HG03045 (cell line): ENCODE data around the gene SLC6A3.
"Not testable (repeated sequence)": the region's sequence is repeated elsewhere in the genome, so short reads cannot be mapped to it uniquely, and the experiment has no call there.

ENCODE experiments used
- ATAC-seq: cut with Tn5 transposase; IDR thresholded peaks from one replicate; pipeline ENCODE4 v1.9.1; 2021; ENCODE audit warnings: mild to moderate bottlenecking, moderate library complexity; ENCODE audit not compliant: unreplicated experiment

Gene SLC6A3

DNA sequence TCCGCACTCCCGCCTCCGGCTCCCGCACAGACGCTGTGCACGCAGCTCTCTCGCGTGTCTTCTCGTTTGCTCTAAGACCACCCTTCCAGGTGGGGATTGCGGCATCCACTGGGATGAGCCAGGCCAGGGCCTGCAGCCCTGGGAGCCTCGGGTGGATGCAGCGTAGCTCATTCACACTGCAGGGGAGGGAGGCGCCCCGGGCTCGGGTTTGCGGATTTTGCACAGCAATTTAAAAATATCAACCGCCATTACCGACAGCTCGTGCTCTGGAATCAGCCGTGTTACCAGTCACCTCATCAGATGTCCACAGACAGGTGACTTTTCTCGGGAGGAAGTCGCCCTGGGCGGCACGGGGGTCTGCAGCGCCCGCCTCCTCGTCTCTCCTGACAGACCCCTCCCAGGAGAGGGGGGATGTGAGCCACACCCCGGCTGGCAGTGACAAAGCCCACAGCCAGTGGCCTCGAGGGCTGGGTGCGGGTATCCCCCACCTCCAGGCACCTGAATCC is 20.8 kb upstream of the SLC6A3 start:
- ATAC-seq: no peak

DNA sequence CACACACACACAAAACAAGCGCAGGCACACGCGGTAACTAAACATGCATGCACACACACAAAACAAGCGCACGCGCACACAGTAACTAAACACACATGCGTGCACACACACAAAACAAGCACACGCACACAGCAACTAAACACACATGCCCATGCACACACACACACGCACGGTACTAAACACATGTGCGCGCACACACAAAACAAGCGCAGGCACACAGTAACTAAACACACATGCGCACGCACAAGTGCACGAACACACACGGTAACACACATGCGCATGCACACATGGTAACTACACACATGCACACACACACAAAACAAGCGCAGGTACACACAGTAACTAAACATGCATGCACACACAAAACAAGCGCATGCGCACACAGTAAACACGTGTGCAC is 19.9 kb upstream of the SLC6A3 start:
- no peak for ATAC-seq

DNA sequence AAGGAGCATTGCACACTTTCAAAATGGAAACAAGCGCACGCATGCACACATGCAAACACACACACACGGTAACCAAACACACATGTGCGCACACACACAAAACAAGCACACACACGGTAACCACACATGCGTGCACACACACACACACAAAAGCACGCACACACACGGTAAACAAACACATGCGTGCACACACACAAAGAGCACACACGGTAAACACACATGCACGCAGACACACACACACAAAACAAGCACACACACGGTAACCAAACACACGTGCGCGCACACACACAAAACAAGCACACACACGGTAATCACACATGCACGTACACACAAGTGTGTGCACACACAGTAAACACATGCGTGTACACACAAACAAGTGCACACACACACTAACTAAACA is 19.3 kb upstream of the SLC6A3 start:
- no peak for ATAC-seq

DNA sequence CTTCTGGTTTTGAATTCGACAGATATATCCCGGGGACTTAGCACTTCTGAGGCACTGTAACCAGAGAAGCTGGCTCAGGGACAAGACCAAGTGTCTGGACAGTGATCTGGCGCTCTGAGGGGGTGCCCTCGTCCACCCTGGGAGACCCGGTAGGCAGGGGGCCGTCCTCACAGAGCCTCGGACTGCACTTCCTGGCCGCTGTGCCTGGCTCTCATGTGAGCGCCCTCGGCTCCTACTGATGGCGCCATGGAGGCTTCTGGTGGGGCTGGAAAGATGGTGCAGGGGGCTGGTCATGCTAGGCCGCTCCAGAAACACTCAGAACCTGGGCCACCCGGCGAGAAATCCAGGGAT is 18.8 kb upstream of the SLC6A3 start:
- no peak for ATAC-seq

DNA sequence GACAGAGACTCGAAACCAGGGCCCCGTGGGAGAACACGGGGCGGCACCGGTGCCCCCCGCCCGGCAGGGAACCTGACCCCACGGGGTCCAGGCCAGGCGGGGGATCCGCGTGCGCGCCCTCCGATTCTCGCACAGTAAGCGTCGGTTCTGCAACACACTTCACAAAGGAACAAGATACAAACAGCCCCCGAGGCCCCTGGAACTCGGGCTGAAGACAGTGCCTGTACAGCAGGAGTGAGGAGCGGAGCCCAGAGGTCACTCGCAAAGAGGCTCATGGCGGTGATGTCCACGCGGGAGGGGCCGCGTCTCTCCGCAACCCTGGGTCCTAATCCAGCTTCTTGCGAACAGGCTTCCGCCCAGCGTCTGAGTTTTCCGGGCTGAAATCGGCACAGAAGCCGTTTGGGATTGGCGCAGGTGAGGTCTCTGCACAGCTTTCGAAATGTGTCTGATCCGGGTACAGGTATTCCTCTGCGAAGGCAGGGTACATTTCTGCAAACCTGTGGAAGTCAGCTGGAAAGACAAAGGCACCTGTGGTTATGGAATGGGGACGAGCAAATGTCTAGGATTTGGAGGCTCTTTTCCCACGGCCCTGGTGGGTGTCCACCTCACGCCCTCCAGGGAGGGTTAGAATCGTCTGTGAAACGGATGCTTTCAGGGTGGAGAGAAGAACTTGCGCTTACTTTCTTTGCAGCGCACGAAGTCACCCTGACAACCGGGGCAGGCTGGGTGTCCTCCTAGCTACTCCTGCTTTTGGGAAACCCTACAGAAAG is 18.3 kb upstream of the SLC6A3 start:
- no peak for ATAC-seq

DNA sequence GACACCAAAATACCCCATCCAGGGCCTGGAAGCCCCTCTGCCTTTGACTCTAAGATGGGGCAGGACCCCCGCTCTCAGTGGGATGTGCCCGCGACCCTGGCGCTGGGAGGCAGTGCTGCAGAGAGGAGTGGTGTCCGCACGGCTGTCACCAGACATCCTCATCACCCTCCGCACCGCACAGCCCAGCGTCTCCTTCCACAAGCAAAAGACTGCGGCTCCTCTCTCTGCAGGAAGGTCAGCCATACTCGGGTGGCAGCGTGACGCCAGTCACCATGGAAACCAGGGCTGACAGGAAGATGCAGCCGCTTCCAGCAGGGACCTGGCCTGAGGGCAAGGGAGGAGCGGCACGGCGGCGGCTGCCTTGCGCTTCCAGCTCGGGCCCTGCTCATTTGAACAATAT is 17.1 kb upstream of the SLC6A3 start:
- no peak for ATAC-seq

DNA sequence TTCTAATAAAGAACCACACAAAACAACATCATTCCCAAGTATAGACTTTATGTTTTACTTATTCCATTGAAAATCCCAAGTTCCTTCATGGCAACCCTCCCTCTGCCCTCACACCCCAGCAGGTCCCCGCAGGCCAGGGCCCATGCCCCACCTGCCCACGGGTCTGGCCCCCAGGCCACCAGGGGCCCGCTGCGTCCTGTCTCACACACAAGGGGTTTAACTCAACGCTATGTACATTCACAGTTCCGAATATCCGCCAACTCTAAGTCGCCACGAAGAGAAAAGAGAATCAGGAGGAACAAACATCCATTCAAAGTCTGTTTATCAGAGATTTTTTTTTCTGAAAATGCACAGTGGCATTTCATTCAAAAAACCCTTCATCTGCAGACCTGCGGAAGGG is 16.2 kb upstream of the SLC6A3 start:
- no peak for ATAC-seq

DNA sequence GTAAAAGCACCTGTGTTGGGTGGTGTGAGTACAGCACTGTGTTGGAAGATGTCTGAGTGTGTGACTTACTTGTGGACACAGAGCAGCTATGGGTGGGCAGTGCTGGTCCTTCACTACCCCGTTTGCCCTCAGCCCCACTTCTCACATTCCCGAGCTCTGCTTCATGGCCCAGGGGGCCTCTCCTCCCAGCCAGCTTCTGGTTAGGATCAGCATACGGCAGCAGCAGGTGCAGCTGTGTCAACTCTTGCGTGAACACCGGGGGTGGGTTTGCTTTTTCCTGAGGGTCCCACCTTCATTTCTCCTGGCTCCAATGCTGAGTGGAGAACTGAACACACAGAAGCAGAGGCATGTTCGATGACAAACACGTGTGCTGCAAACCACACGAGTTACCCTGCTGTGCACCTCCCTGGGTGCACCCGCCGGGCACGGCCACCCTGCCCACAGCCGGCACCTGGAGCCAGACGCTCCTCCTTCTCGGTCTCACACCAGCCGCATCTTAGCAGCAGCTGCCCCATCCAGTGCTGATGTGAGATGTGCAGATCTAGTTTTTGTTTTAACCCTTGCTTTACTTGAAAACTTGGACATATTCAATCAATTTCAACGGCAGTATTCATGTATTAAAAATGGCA is 14.9 kb upstream of the SLC6A3 start:
- no peak for ATAC-seq

DNA sequence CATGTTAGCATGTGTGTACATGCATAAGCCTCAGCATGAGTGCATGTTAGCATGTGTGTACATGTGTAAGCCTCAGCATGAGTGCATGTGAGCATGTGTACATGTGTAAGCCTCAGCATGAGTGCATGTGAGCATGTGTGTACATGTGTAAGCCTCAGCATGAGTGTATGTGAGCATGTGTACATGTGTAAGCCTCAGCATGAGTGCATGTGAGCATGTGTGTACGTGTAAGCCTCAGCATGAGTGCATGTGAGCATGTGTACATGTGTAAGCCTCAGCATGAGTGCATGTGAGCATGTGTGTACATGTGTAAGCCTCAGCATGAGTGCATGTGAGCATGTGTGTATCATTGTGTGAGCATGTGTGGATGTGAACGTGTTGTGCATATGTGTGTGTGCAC is 14.2 kb upstream of the SLC6A3 start:
- not testable (repeated sequence) for ATAC-seq

DNA sequence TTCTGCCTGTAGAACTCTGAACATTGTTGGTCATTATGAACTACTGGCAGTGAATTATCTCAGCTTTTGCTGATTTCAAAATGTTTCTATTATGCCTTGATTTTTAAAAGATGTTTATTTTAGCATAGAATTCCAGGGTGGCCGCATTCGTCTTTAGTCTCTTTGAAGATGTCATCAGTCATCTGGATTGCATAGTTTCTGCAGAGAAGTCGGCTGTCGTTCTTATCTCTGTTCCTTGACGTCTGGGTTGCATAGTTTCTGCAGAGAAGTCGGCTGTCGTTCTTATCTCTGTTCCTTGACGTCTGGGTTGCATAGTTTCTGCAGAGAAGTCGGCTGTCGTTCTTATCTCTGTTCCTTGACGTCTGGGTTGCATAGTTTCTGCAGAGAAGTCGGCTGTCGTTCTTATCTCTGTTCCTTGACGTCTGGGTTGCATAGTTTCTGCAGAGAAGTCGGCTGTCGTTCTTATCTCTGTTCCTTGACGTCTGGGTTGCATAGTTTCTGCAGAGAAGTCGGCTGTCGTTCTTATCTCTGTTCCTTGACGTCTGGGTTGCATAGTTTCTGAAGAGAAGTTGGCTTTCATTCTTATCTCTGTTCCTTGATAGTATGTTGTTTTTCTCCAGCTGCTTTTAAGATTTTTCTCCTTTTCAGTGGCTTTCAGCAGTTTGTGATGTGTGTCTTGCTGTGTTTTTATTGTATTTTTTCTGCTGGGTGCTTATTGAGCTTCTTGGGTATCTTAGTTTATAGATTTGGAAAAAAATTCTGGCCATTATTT is 11.1 kb upstream of the SLC6A3 start:
- ATAC-seq: not testable (repeated sequence)

DNA sequence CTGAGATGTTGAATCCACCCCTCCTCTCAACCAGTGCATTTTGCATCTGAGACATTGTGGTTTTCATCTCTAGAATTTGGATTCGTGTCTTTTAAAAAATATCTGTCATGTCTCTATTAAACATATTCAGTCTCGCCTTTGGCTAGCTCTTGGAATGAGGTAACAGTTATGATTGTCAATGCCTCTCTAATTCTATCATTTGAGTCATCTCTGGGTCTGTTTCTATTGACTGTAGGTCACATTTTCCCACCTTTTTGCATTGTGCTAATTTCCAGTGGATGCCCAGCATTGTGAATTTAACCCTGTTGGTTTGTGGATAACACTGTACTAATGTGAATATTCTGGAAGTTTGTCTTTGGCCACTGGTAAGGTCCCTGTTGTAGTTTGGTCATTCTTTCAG is 8.4 kb upstream of the SLC6A3 start:
- no peak for ATAC-seq

DNA sequence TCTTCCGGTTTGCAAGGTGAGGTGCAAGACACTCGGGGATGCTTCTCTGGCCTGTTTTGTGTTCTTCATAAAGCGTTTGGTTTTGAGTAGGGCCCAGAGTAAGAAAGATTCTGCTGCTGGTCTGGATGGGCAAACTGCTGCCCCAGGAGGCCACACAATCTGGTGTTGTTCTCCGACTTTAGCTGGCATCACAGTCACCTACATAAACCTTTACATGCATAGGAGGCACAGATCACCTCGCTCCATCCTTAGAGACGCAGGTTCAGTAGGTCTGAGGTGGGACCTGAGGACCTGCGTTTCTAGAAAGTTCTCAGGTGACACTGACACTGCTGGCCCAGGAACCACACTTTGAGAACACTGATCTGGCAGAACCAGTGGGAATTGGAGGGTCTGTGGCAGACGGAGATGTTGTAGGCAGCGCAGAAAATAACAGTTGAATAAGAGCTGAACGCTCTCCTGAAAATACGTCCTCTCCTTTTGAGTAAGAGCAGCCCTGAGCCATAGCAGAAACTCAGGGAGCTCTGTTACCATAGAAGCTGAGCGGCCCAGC is 3.9 kb upstream of the SLC6A3 start:
- no peak for ATAC-seq

DNA sequence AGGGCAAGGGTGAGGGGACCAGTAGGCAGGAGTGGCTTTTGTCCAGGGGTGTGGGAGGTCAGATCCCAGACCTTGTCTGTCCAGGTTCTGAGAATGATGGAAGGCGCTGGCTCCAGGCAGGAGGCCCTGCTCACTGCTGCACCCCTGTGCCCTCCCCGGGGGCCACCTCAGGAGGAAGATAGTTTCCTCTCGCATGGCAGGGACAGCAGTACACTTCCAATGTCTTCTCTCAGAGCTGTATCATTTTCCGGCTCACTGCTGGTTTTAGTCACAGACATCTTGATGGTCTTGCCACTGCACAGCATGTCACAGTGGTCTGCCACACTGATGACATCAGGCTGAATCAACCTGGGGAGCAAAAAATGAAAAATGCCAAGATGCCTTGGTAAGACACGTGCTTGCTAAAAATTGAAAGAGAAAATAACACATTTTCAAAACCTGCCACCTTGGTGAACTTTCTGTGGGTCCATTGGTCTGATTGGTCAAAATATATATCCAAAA is 3.3 kb upstream of the SLC6A3 start:
- ATAC-seq: no peak

DNA sequence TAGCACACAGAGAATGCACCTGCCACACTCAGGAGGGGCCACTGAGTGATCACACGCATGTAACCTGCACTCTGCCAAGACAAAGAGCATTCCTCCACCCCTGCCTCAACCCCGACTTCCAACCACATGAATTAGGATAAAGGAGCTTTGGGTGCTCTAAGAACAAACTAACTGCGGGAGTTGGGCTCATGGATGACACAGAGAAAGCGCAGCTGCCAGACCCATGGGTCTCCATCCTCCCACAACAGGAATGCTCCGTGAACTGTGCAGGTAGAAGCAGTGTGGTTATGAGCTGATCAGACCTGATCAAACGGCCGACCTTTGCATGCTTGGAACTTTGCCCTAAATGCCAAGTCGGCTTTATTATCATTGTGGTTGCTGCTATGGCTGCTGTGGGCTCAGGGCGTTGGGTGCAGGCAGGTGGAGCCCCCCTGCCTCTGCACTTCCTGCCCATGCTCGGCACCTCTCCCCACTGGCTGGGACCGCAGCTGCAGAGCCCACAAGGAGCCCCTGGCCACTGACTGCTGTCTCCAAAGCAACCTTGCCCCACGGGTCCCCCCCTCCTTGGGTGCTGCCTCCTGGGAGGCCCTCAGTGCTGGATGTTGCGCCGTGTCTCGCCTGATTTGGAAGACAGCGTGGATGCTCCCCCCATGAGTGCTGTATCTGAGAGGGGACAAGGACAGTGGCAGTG is 2.6 kb upstream of the SLC6A3 start:
- ATAC-seq: no peak

DNA sequence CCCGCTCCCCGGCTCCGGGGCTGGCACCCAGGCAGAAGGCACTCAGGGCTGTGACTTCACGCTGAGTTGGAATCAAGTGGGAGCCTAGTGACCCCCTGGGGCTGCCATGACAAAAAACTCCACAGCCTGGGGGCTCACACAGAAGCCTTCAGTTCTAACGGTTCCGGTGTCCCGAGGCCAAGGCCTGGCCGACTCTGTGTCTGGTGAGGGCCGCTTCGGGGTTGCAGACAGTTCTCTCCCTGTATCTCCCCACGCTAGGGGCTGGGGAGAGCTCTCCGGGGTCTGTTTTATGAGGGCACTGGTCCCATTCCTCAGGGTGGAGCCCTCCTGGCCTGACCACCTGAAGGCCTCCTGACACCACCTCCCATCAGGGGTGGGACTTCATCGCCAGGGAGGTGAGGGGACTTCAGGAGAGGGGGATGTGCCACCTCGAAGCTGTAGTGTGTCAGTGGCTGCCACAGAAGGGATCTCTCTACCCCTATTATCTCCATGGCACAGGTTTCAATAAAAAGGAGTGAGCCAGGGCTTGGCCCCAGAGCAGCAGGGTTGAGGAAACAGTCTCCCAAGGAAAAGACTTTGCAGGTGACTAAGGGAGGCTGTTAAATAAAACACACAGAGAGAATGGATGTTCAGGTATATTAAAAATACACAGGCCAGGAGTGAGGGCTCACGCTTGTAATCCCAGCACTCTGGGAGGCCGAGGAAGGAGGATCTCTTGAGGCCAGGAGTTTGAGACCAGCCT is 1.5 kb upstream of the SLC6A3 start:
- ATAC-seq: no peak

DNA sequence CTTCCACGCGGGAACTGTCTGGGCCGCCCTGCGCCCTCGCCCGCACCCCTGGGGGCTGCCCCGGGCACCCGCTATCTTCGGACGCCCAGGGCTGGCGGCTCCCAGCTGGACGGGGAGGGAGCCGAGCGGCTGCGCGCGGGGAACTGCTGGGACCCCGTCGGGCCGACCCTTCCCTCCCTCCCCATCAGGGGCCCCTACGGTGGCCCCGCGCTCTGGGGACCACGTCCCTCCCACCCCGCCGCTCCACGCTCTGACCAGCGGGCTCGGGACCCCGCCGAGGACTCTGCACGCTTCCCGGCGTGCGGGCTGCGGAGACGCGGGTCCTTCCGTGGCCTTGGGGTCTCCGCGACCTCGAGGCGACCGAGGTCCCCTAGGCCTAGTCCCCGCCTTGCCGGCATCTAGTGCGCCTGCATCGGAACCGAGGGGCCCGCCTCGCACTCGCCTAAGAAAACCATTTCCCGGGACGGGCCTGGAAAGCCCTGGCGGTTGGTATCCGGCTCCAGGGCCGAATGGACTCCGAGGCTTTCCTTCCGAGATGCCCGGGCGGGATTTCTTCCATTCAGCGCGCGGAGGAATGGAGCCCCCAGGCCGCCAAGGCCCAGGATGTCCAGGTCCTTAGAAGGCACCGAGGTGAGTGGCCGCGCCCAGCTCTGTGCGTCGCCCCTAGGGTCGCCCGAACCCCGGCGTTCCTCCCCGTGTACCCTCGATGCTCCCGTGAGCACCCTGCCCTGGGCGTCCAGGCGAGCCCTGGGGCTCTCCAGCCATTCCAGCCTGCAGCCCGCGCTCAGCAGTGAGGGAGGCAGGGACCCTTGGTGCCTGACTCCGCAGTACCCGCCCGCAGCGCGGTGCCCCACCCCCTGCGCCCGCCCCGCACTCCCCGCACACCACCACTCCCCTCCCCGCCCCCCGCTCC is 705 bp upstream of the SLC6A3 start:
- no peak for ATAC-seq

DNA sequence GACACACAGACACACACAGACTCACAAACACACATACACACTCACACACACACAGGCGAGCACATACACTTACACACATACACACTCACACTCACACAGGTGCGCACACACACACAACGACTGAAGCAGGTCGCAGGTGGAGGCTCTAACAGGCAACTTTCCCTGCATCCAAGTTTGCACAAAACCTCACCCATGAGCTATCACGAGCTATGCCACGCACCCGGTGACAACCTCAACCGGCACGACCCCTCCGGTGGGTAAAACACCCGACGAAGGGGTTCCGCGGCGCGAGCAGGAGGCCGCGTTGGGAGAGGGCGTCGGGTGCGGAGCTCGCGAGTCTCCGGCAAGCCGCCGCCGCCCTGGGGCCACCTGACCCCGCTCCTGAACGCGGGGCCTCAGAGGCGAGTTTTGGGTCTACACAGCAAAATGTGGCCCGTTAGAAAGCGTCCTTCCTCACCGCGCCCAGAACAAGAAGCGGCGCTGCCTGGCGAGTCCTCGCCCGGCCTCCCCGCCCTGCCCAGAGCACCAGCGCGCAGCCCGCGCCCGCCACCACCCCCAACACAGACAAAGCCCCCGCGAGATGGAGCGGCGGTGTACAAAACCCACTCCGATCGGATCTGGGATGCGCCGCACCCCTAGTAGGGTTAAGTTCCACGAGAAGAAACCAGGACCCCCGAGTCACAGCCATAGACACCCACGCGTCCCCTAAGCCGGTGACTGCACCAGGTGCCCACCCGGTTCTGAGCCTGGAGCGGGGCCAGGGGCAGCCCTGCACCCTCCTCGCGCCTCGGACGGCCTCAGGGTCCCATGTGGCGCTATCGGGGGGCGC is 665 bp downstream of the SLC6A3 start:
- no peak for ATAC-seq

DNA sequence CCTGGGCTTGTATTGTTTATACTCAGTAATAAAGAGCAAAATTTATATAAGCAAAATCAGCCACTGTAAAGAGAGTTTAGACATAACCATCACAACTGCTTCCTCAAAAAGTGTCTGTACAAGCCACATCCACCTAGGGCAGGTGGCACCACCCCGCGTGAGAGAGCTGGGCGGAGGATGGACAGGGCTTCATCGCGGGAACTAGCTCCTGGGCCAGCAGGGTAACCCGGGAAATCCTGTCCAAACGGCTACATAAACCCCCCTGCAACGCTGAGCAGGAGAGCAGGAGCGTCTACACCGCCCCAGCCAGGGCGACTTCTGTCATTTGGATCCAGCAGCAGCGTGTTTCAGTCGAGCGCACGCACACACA is 1.3 kb downstream of the SLC6A3 start:
- no peak for ATAC-seq
